GM10248 (cell line): Measurements from ENCODE around the gene GADD45A.

ENCODE experiments used
- CTCF ChIA-PET: fragments of 300-600 bp; sonication (Branson Sonifier 250); formaldehyde crosslinking; extraction: SDS; loops from one replicate; lab custom pipeline; 2021; ENCODE audit warnings: antibody characterized with exemption; lab: Yijun Ruan, JAX
- POLR2A ChIA-PET: fragments of 350-650 bp; sonication (Branson Sonifier 250); formaldehyde crosslinking; extraction: SDS; loops from one replicate; lab custom pipeline; 2020; ENCODE audit warnings: antibody characterized with exemption; lab: Yijun Ruan, JAX
- DNase-seq: peaks from one replicate; pipeline ENCODE4 v3.0.0; 2012; ENCODE audit errors: extremely low spot score
- CTCF ChIP-seq: IDR thresholded peaks from 2 replicates; pipeline ENCODE4 v1.5.1; 2012; ENCODE audit warnings: mild to moderate bottlenecking, low read depth; ENCODE audit errors: extremely low read depth, missing control alignments, control extremely low read depth

GADD45A gene

GRCh38 chr1:67700220-67700619 lies 15.2 kb downstream of the GADD45A start:
- POLR2A ChIA-PET: no interaction called here

DNA sequence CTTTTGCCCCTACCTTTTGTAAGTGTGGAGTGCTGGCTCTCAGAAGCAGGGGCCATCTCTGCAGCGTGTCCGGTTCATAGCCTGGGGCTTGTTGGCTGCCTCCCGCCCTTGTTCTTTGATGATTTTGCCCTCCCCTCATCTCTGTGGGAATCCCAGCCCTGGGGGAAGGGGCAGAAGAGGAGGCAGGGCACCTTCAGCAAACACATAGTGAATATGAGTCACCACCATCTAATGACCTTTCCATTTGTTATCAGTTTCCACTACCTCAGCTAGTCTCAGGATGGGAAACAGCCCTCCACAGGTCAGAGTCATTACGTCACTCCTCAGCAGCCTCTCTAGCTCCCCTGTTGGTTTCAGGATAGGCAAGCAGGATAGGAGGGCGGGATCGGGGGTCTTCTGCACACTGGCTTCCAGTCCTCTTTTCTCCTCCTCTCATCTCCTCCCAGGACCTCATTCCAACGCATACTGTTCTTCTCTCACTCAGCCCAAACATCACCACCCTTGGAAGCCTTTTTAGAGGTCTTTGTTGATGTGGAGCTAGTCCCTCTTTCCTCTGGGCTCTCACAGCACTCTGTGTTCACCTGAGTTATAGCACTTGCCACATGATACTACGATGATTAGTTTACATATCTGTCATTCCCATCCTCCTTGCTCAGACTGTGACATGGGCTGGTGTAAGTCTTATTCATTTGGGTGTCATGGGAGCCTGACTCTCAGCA lies 15.8 kb downstream of the GADD45A start:
- ChIA-PET CTCF (interaction anchor here (0.6 to 3.2 kb wide), 9 partner anchors 9 to 59 kb away, joined by 3 to 15 read pairs (median 5); no protein-coding TSS in a partner anchor), POLR2A (interaction anchor here (1.3 kb wide), 1 partner anchor 16 kb away, joined by 6 read pairs; the partner anchor contains the start of gene GADD45A)
- DNase-seq: peak; percentile 43

More at GRCh38 chr1:67700220-67700619, 15.2 kb downstream of the GADD45A start:
- DNase-seq: no peak
- TF ChIP-seq CTCF: no peak
- CTCF ChIA-PET: interaction anchor here (0.6 to 3.2 kb wide), 7 partner anchors 9 to 60 kb away, joined by 3 to 15 read pairs (median 6); no protein-coding TSS in a partner anchor

DNA sequence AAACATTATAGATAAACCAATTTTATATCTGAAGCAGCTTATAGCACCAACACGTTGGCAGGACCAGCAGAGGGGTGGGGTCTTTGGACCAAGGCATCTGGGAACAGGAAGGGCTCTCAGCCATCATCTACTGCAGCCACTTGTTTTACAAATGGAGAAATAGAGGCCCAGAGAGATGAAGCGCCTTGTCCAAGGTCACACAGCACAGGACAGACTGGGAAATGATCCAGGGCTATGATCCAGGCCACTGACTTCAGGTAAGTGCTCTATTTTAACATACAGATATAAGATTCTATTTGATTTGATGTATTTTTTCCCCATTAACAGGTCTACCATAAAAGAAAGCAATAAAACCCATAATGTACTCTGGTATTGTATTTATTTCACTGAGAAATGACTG lies 16.9 kb downstream of the GADD45A start:
- CTCF ChIA-PET: interaction anchor here (0.8 to 3.2 kb wide), 6 partner anchors 10 to 58 kb away, joined by 3 to 15 read pairs (median 7); no protein-coding TSS in a partner anchor
- no peak for TF ChIP-seq CTCF
- POLR2A ChIA-PET: interaction anchor here (1.3 kb wide), 1 partner anchor 17 kb away, joined by 6 read pairs; the partner anchor contains the start of gene GADD45A
- DNase-seq: no peak

More for the DNA sequence above, 15.8 kb downstream of the GADD45A start:
- TF ChIP-seq CTCF: no peak

DNA sequence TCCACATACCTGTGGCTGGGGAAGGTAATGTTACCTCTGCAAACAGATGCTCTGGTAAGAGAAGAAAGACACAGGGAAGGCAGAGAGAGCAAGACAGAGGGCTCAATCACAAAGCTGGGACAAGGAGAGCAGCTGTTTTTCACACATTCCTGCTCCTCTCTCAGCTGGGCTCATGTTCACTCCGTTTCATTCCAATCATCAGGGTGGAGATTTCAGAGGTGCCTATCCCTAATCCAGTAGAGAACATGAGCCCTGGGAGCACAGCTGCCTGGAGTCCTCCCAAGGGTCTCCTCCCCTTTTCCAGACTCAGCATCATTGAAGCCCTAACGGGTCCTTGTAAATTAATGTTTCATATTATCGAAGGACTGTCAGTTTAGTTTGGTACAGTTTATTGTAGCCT lies 19.4 kb downstream of the GADD45A start:
- POLR2A ChIA-PET: no interaction called here
- no peak for TF ChIP-seq CTCF
- CTCF ChIA-PET: interaction anchor here (0.8 to 1.9 kb wide), 5 partner anchors 18 to 165 kb away, joined by 3 to 7 read pairs (median 3); no protein-coding TSS in a partner anchor
- DNase-seq: no peak

- no peak for DNase-seq
- ChIA-PET POLR2A (no interaction called here), CTCF (interaction anchor here (1.1 to 1.6 kb wide), 3 partner anchors 22 to 76 kb away, joined by 3 read pairs; no protein-coding TSS in a partner anchor)
- no peak for TF ChIP-seq CTCF
These were observed 20.9 kb downstream of the GADD45A start for GRCh38 chr1:67705735-67706453.

- DNase-seq: no peak
- ChIA-PET POLR2A (no interaction called here), CTCF (interaction anchor here (1.6 to 1.8 kb wide), 2 partner anchors 17 to 29 kb away, joined by 4 to 7 read pairs; no protein-coding TSS in a partner anchor)
- no peak for TF ChIP-seq CTCF
These were observed 23.6 kb downstream of the GADD45A start for GRCh38 chr1:67708606-67709005.
